ENCODE results near the gene BLVRA. TPM values are rescaled to one million over a fixed set of nuclear protein-coding genes. Genes with fewer than 3 reads are reported as not detected.

Gene BLVRA
- total RNA-seq, 1 experiment from 2014 or later, result 2.0 TPM

DNA sequence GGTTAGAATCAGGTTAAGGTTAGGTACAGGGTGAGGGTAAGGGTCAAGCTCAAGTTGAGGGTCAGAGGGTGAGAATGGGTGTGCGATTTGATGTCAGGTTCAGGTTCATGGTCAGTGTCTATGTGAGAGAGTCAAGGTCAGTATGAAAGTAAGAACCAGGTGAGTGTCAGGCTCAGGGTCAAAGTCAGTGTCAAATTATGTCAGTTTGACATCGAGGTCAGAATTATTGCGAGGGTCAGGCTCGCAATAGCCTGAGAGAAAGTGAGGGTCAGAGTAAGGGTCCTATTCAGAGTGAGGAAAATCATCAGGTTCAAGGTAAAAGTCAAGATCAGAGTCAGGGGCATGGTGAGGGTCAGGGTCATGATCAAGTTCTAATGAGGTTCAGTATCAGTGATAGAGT, 97.8 kb downstream of the BLVRA start:
- no peak for DNase-seq (ENCODE audit: low spot score)

Other genes starting within 250 kb of the BLVRA start
- gene STK17A, start 175.6 kb upstream of the BLVRA start, total RNA-seq (2014; rRNA removed; shearing (Covaris generic)), result 4.9 and 7.1 TPM in 2 replicates
- gene COA1, start 29.2 kb upstream of the BLVRA start, total RNA-seq (2014; rRNA removed; shearing (Covaris generic)), result 55.2 and 72.0 TPM in 2 replicates
- gene MRPS24, start 110.8 kb downstream of the BLVRA start, total RNA-seq (2014; rRNA removed; shearing (Covaris generic)), result 203 and 235 TPM in 2 replicates
- gene URGCP, start 147.9 kb downstream of the BLVRA start, total RNA-seq (2014; rRNA removed; shearing (Covaris generic)), result 29.3 and 32.9 TPM in 2 replicates
- 16.8 and 21.0 TPM in 2 replicates for gene UBE2D4, start 167.8 kb downstream of the BLVRA start, total RNA-seq (2014; rRNA removed; shearing (Covaris generic))
- not detected in 2 replicates for gene SPDYE1, start 239.2 kb downstream of the BLVRA start, total RNA-seq (2014; rRNA removed; shearing (Covaris generic))